Breast epithelium (tissue), 4 donors: ENCODE measurements around the gene RAVER2. TPM values are rescaled to one million over a fixed set of nuclear protein-coding genes. Genes with fewer than 3 reads are reported as not detected.

Experiments
- DNase-seq, 2 donors: peaks; one replicate each; pipeline ENCODE4 v3.0.0-alpha.2; 2019; ENCODE audit warnings: low spot score in 2 of 2
- H3K27ac ChIP-seq, 2 donors: fragments of 200-600 bp; sonication (generic) in 1 of 2; one replicate each; pipeline ENCODE4 v1.5.1; 2016 to 2019; ENCODE audit warnings: mild to moderate bottlenecking in 1 of 2
- H3K27me3 ChIP-seq, 2 donors: fragments of 200-600 bp; sonication (generic) in 1 of 2; one replicate each; pipeline versions ENCODE4 v1.5.1 to v1.6.0; 2017 to 2019; ENCODE audit warnings: control low read depth in 1 of 2, mild to moderate bottlenecking in 1 of 2
- H3K36me3 ChIP-seq: fragments of 200-600 bp; one replicate; pipeline ENCODE4 v1.5.1; 2019
- H3K4me1 ChIP-seq, 2 donors: fragments of 200-600 bp; sonication (generic); one replicate each; pipeline ENCODE4 v1.5.1; 2016 to 2019; ENCODE audit warnings: control low read depth in 1 of 2
- H3K4me3 ChIP-seq, 3 donors: fragments of 200-600 bp; sonication (generic); 1 replicate in 2 of 3; 2 replicates in 1 of 3; pipeline ENCODE4 v1.5.1; 2016 to 2019; ENCODE audit warnings: mild to moderate bottlenecking in 3 of 3, moderate library complexity in 2 of 3
- H3K9me3 ChIP-seq, 2 donors: fragments of 200-600 bp; sonication (generic) in 1 of 2; one replicate each; pipeline ENCODE4 v1.5.1; 2016 to 2019; ENCODE audit warnings: control low read depth in 1 of 2
- POLR2A ChIP-seq: fragments of 450-650 bp; IDR thresholded peaks from one replicate; pipeline ENCODE4 v1.6.1; 2016; ENCODE audit warnings: antibody characterized with exemption, mild to moderate bottlenecking, moderate library complexity
- POLR2AphosphoS5 ChIP-seq, 3 donors: sonication (generic); formaldehyde crosslinking; IDR thresholded peaks; one replicate each; pipeline ENCODE4 v1.6.1; 2017; ENCODE audit warnings: antibody characterized with exemption in 3 of 3
- intact Hi-C: fragments of 100-400 bp; cut with DNase I; formaldehyde crosslinking; loops from one replicate; pipeline ENCODE4 v1.15.1; 2023; ENCODE audit warnings: low total_unique reads
- total RNA-seq, 3 donors: library from RNA; depleted of rRNA; stranded (reverse); fragments of >200 nt; gene quantifications; one replicate each; pipeline ENCODE4 v1.1.0, GENCODE V29; 2016
- TF ChIP-seq, protein P1 (sequence below), 3 donors: fragments of 450-650 bp; IDR thresholded peaks; one replicate each; pipeline ENCODE4 v1.5.1; 2016 to 2017; ENCODE audit warnings: antibody characterized with exemption in 3 of 3, mild to moderate bottlenecking in 3 of 3, moderate library complexity in 3 of 3

Gene RAVER2
- total RNA-seq, 3 donors from 2014 or later: 6.6 to 21.1 (median 17.0) TPM

DNA sequence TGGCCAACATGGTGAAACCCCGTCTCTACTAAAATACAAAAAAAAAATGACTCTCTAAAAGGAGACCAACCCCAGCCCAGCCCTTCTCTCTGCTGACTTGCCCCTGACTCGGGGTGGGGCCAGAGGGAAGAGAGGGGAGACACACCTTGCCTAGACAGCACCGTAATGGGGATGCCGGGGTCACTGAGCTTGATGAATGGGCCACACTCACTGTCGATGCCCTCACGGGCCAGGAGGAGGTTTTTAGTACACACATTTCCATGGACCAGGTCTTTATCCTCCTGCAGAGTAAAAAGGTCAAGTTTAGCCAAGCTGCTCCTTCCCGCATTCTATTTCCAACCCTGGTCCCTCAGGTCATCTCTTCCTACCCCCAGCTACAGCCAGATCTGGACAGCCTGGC is 99.7 kb downstream of the RAVER2 start:
- Histone ChIP-seq H3K9me3 (no peaks in the 10 kb centered on the region), H3K4me1 (no peaks in the 10 kb centered on the region), H3K27ac (no peak overlapping the region), H3K27me3 (no peaks in the 10 kb centered on the region), H3K36me3 (no peaks in the 10 kb centered on the region), H3K4me3 (no peak overlapping the region)
- TF ChIP-seq POLR2A: no peak
- TF ChIP-seq, protein P1, sequence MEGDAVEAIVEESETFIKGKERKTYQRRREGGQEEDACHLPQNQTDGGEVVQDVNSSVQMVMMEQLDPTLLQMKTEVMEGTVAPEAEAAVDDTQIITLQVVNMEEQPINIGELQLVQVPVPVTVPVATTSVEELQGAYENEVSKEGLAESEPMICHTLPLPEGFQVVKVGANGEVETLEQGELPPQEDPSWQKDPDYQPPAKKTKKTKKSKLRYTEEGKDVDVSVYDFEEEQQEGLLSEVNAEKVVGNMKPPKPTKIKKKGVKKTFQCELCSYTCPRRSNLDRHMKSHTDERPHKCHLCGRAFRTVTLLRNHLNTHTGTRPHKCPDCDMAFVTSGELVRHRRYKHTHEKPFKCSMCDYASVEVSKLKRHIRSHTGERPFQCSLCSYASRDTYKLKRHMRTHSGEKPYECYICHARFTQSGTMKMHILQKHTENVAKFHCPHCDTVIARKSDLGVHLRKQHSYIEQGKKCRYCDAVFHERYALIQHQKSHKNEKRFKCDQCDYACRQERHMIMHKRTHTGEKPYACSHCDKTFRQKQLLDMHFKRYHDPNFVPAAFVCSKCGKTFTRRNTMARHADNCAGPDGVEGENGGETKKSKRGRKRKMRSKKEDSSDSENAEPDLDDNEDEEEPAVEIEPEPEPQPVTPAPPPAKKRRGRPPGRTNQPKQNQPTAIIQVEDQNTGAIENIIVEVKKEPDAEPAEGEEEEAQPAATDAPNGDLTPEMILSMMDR (IDR thresholded peaks at IDR 0.05): no peak
- no peak for TF ChIP-seq POLR2AphosphoS5 (IDR thresholded peaks at IDR 0.05)
- DNase-seq: no peak
- intact Hi-C loops: no loop called here

DNA sequence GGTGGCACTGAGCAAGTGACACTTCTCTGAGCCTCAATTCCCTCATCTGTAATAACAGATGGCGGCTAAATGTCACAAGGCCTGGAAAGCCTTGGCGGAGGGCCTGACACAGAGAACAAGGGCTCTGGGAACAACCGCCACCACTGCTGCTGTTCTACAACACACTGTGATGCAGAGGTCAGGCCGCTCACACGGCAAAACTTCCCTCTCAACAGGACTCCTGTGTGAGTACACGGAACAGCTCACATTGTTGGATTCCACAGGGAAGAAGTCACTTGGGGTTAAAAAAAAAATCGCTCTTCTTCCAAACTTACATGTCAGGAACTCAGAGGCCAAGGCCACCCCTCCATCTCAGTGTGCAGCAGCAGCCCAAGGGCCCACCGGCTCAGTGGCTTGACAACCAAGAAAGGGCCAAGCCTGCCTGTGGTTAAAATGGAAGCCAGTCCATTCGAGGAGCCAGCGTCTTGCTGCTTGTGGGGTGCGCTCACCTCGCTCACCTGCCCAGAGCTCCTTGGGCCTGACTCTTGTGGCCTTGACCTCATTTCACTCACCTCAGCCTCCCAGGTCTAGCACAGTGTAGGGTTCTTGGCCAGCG is 101.1 kb downstream of the RAVER2 start:
- Histone ChIP-seq H3K4me3 (no peak overlapping the region), H3K9me3 (no peaks in the 10 kb centered on the region), H3K36me3 (no peaks in the 10 kb centered on the region), H3K4me1 (no peaks in the 10 kb centered on the region), H3K27me3 (no peaks in the 10 kb centered on the region), H3K27ac (no peak overlapping the region)
- TF ChIP-seq, protein P1 (IDR thresholded peaks at IDR 0.05): no peak
- TF ChIP-seq POLR2AphosphoS5 (IDR thresholded peaks at IDR 0.05) (no peak), POLR2A (no peak)
- no peak for DNase-seq
- intact Hi-C loops: no loop called here

DNA sequence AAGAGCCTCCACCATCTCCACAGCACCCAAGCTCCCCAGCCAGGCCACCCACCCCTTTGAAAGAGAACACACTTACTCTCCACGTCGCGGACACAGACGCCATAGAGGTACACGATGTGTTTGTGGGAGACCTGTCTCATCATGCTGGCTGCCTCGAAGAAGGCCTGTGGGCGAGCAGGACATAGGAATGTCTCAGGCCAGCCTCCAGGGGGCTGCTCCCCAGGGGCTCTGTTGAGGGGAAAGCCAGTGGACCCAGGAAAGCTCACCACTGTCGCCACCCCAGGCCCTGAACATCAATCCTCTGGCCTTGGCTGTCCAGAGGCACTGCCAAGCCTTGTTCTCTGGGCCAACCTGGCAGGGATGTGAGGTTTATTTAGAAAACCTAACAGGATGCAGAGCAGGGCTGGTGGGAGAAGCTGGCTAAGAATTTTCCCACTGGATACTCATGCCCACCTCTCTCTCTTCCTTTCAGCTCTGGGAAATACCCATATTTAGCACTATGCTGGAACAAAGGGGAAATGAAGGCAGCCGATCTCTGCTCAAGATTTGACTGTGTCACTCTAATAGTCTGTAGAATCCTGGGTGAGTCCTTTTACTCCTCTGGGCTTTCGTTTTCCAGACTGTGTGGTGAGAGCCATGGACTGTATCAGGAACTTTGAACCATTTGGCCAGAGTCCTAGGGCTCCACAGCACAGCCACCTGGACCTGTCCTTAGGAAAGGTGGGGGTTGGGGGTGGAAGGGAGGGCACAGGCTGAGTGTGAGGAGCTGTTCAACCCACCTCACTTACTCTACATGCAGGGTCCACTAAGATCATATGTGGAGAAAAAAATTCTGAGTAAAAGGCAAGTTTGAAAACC is 101.9 kb downstream of the RAVER2 start:
- TF ChIP-seq POLR2AphosphoS5 (IDR thresholded peaks at IDR 0.05): no peak
- TF ChIP-seq, protein P1 (IDR thresholded peaks at IDR 0.05): no peak
- TF ChIP-seq POLR2A: no peak
- H3K4me1 ChIP-seq: no peaks in the 10 kb centered on the region
- no peaks in the 10 kb centered on the region for H3K9me3 ChIP-seq
- no peak for DNase-seq
- H3K27ac ChIP-seq: no peak overlapping the region
- H3K4me3 ChIP-seq: no peak overlapping the region
- no peaks in the 10 kb centered on the region for H3K27me3 ChIP-seq
- H3K36me3 ChIP-seq: no peaks in the 10 kb centered on the region
- intact Hi-C loops: no loop called here

DNA sequence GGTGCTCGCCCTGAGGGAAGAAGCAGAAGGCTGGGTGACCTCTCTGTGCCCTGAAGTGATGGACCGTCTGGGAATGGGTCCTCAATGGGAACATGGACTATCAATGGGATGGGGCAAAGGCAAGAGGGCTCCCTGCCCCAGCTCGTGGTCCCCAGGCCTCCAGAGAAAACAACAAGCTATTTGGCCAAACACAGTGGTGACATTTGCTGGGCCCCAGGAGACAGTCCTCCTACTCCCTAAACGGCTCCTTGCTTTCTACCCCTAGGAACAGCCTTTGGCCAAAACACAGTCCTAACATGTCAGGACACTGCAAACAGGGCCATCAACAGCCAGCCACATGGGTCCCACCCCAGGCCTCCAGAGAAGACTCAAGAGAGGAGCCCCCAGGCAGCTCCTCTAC is 102.8 kb downstream of the RAVER2 start:
- TF ChIP-seq, protein P1 (IDR thresholded peaks at IDR 0.05): no peak
- TF ChIP-seq POLR2A (no peak), POLR2AphosphoS5 (IDR thresholded peaks at IDR 0.05) (no peak)
- H3K4me3 ChIP-seq: no peak overlapping the region
- H3K9me3 ChIP-seq: no peaks in the 10 kb centered on the region
- no peak for DNase-seq
- H3K4me1 ChIP-seq: no peaks in the 10 kb centered on the region
- no peak overlapping the region for H3K27ac ChIP-seq
- intact Hi-C loops: no loop called here
- H3K27me3 ChIP-seq: no peaks in the 10 kb centered on the region
- H3K36me3 ChIP-seq: no peaks in the 10 kb centered on the region

DNA sequence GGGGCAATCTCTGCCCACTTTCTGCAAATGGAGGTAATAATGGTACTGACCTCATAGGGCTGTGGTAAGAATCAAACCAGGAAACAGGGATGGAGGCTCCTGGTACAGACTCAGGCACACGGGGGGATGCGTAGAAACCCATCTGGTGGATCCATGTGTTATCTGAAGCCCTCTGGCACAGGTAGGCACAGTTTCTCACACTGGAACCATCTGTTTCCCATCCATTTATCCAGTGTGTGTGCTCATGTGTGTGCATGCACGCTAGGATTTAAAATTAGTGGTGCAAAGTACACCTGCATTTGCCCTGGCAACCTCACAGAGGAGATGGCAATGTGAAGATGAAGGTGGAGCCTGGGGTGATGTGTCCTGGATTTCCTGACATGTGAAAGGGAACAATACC is 103.3 kb downstream of the RAVER2 start:
- H3K36me3 ChIP-seq: no peaks in the 10 kb centered on the region
- no peaks in the 10 kb centered on the region for H3K27me3 ChIP-seq
- no peak overlapping the region for H3K4me3 ChIP-seq
- no peak for TF ChIP-seq POLR2AphosphoS5 (IDR thresholded peaks at IDR 0.05)
- intact Hi-C loops: no loop called here
- no peaks in the 10 kb centered on the region for H3K4me1 ChIP-seq
- H3K27ac ChIP-seq: no peak overlapping the region
- no peak for DNase-seq
- no peaks in the 10 kb centered on the region for H3K9me3 ChIP-seq
